Stimulated activated CD4-positive, alpha-beta T cell treated with anti-CD3 and anti-CD28 coated beads, Interleukin-4, amount 100 ng/mL, for 4 hours (primary cell): ENCODE measurements around the gene PRDM1.

Source experiments
- DNase-seq, 2 experiments: peaks; one replicate each; pipeline ENCODE4 v3.0.0-alpha.2; 2020

Gene PRDM1

DNA sequence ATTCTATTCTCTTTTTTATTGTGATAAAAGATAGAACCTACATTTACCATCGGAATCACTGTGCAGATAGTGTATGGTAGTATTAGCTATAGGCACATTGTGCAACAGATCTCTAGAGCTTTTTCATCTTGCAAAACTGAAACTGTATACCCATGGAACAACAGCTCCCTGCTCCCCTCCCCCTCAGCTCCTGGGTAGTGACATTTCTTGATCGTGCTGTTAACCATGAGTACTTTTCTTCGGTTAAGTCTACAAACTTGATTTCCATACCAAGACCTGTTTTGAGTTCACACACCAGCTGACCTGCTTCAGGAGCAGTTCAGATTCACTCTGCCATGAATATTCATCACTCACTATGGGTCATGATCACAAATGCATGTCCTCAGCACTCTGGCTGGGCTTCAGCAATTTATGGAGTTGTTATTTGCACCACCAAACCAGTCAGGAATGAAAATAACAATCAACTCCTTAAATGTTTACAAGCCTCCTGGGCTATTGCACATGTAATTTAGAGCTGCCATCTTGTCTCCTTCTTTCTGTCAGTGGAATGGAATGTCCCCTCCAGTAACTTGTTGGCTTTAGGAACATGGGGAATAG, 32.8 kb downstream of the PRDM1 start:
- DNase-seq = no peak

DNA sequence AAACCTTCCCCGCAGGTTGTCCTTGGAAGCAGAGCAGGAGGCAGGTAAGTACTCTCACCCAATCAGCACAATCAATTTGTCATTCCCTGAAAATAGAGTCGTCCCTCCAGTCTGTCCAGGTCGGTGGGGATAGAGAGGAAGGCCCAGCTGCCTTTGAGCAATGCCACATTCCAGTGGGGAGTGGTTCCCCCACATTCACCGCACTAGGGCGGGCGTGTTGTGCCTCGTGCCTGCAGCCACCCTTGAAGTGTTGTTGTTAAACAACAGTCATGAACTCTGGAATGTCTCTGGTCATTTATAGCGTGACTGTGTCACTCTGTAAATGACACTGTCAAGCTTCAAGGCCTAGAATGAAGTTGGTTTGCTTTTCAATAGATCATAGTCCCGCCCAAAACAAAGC, 33.4 kb downstream of the PRDM1 start:
- DNase-seq = no peak

DNA sequence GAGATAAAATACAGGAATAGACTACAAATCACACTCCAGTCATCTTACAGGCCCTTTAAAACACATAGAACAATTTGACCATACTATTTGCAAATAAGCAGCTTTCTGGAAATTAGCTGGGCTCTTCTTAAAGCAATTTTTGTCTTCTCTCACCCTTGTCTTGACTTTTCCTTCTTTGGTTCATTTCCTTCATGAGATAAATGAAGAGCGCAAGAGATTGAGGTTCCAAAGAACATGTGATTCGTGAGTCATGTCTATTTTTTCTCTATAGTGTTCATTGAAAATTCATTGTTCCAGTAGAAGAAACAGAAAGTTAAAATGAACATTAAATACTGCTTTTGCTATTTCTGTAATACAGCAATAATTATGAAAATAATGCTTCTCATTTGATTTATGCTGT, 33.9 kb downstream of the PRDM1 start:
- DNase-seq = no peak

- no peak for DNase-seq
Measured at GRCh38 chr6:106120406-106120805, 34.3 kb downstream of the PRDM1 start.

DNA sequence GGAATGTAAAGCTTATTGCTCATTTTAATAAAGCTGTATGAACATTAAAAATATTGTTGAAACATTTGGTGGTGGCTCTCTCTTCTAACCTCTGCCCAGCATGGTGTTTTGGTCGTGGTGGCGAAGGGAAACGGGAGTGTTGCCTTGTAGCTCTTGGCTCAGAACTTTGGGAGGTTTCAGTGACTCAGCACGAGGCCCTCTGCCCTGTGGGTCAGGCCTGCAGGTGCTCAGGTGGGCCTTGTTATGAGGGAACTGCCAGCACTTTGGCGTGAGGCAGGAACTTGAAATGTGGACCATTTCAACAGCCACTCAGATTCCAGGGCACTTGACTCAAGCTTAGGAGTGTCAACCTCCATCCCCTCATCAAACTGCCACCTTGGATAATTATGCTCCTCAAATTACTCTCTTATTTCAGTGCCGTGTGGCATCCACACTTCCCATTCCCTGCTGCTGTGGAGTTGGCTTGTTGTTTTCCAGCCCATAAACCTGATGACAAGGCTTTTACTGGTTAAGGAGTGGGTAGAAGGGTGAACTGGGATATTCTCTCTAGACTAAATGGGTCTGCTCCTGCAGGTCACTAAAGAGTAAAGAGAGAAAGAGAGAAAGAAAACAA, 36.3 kb downstream of the PRDM1 start:
- DNase-seq = no peak

DNA sequence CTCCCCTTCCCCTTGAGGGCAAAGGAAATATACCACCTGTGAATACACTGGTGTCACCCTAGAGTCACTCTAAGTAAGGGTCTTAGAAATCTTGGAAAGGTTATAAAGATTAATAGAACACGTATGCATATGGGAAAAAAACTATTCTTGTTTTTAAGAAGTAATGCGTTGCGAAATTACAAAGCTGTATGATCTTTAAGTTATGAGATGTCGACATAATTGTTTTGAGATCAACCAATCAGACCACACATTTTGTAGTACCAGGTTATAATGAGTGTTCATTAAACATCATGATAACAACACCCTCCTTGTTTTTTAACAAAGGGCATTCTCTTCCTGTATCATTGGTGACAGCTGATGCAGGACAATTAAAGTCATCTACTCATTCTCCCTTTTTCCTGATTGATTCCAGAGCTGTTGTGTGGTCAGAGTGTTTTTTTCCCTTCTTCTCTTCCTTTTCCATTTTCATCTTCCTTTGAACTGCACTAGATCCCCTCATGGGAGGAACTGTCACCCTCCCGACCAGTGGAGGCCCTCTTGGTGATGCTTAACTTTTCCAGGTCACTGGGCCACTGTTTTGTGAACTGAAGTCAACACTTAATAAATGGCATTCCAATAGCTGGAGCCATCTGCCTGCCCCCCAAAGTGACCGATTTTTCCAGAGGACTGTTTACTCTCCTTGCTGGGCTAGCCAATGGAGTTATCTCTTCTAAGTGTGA, 37.0 kb downstream of the PRDM1 start:
- DNase-seq = no peak

DNA sequence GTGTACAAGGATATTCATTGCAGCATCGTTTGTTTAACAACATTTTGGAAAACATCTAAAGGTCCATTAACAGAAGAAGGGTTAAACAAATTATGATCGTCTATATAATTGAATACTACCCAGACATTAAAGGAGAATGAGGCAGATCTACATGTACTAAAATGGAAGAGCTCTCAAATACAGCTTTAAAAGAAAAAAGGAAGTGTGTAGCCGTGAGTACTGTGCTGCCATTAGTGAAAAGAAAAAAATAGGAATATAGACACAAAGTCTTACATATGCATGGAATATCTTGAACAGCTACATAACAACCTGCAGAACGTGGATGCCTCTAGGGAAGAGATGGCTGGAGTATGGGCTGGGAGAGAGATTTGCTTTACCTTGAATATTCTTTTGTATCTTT, 37.9 kb downstream of the PRDM1 start:
- no peak for DNase-seq

DNA sequence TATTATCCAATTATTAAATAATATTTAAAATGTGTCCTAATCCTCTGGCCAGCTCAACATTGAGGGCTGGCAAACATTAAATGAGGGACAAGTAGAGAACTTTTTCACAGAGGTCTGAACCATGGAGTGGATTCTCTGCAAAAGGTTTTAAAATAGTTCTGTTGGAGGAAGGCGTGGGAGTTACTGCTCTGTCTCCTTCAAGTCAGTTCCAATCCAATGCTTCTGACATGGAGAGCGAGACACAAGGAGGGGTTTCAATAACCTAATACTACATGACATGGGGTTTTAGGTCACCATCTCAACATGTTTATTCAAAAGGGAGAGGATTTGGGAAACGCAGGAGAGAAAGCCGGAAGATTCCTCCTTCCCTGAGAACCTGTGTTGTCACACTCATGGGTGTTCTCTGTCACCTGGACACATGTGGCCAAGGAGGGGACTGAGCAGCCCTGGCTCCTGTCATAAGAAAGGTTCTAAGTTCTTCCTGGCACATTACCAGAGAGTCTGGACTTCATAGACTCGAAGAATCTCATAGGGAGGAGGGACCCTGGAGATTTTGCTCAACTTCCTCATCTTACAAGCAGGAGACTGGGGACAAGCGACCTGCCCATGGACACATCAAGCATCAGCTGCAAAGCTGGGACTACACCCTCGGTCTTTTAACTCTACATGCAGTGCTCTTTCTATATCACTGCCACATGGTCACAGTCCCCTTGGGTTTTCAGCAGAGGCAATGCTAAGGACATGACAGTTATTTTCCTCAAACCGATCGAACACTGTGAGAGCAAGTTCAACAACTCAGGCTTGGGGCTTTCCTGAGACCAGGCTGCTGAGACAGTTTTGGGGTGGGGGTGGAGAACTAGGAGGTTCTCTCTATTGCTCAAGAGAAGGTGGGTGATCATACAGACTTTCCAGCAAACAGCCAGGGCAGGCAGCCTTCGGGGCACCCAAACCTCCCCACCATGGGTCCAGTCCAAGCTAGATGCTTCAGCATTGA, 38.6 kb downstream of the PRDM1 start:
- DNase-seq = no peak

- peak in 1 of 2 experiments; percentile 34 for DNase-seq
Measured at GRCh38 chr6:106125925-106126435, 39.8 kb downstream of the PRDM1 start.

- DNase-seq = no peak
Measured at GRCh38 chr6:106126482-106126881, 40.3 kb downstream of the PRDM1 start.

- DNase-seq = no peak
Measured at GRCh38 chr6:106128981-106129781, 43.0 kb downstream of the PRDM1 start.

GRCh38 chr6:106132153-106132698, 46.1 kb downstream of the PRDM1 start:
- no peak for DNase-seq

GRCh38 chr6:106133040-106133439, 46.9 kb downstream of the PRDM1 start:
- DNase-seq = no peak

DNA sequence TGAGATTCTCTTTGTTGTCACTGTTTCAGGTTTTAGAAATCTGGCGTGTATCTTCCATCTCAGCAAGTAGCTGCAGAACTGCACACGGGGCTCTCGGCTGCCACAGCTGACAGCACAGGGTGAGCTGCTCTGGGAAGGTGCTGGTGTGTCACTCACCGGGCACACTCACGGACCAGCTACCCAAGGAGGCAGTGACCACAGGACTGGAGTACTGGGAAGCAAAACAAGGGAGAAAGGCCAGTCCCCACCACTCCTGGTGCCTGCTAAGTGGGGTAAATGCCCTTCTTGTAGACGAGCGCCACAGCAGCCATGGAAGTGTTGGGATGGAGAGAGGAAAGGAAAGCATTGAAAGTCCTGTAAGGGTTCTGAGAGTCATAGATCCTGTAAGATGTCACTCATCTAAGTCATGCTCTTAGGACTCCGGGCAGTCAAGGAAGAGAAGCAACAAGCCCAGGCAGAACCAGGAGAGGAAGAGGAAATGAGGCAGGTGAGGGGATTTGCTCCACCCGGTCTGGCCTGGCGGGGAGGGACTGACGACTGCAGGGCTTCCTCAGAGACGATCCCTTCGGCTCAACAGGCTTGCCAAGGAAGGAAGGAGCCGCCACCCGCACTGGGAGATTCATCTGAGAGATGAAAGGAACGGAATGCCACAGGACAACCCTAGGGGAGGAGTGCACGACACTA, 48.1 kb downstream of the PRDM1 start:
- no peak for DNase-seq

GRCh38 chr6:106134906-106135634, 48.9 kb downstream of the PRDM1 start:
- no peak for DNase-seq

DNA sequence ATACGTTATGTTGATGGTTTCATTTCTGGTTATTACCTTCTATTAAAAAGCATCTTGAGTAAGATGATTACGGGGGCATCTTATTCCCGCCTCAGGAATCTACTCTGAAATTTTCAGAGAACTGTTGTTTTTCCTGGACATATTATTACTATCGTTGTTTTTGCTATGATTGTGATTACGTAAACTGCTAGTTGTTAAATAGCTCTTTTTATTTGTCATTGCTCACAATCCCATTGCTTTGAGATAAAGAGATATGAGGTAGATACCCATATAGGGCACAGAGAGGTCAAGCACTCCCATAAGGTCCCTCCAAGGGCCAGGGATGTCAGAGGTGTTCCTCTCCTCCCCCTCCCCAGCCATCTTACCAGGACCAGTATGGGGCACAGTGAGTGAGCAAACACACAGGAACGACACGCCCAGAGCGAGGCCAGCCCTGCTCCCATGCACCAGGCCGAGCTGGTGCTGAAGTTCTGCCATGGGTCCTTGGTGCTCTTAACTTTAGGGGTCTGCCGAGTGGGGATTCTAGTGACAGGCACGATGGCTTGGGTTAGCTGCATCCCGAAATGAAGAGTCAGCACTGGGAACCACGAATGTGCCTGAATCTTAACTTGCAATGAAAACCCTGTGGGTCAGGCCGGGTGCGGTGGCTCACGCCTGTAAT, 49.9 kb downstream of the PRDM1 start:
- no peak for DNase-seq

- DNase-seq = no peak
Measured at GRCh38 chr6:106136845-106137244, 50.7 kb downstream of the PRDM1 start.

GRCh38 chr6:106138151-106138550, 52.0 kb downstream of the PRDM1 start:
- DNase-seq = no peak

DNA sequence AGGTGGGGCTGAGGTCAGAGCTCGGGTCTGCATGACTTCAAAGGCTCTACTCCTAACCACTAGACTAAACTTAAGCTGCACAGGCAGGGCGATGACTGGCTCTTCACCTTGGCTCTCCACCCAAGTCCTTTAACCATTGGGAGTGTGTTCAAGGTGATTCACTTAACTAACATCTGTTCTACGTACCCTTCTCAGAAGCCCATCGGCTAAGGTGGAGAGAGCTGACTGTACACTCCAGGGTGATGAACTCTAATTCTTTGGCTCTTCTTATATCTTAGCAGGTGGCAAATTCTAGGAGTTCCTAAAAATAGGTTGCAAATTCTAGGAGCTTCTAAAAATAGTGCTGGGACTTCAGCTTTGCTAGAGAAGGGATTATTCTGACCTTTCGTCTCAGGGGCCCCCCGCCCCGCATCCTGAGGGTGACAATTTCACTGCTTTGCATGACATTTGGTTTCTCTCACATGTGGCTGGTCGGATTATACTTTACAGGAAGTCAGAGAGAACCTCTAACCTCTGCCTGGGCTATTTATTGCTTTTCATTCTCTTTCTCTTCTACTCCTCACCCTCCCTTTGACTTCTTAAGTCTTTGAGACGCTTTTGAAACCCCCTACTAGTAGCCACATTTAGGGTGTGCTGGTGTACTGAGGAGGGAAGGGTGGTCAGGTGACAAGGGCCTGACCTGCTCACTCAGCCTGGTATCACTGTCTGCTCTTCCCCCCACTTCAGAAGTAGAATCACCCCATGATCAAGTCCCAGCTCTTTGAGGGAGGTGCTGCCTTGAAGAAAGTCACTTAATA, 55.5 kb downstream of the PRDM1 start:
- DNase-seq = peak in 1 of 2 experiments; percentile 47
